ENCODE data around the gene AUP1.

GRCh38 chr2:74489906-74490305, 39.6 kb downstream of the AUP1 start:
- TF ChIP-seq CTCF (IDR thresholded peaks at IDR 0.05) (no peak), POLR2A (IDR thresholded peaks at IDR 0.05) (no peak)

Data from esophagus squamous epithelium (tissue), 4 donors.